Measurements from ENCODE around the gene ENPP5. TPM values are rescaled to one million over a fixed set of nuclear protein-coding genes. Genes with fewer than 3 reads are reported as not detected.
"Not testable (repeated sequence)": the region's sequence is repeated elsewhere in the genome, so short reads cannot be mapped to it uniquely, and the experiment has no call there.

Gene ENPP5
- total RNA-seq, 1 donor from 2014 or later = 23.7 TPM

GRCh38 chr6:46136831-46137230, 33.9 kb downstream of the ENPP5 start:
- TF ChIP-seq EZH2phosphoT487 (IDR thresholded peaks at IDR 0.05) (no peak), EZH2 (IDR thresholded peaks at IDR 0.05) (no peak), CTCF (IDR thresholded peaks at IDR 0.05) (no peak)
- H3K27ac Mint-ChIP-seq = no peak overlapping the region

GRCh38 chr6:46135176-46135575, 35.6 kb downstream of the ENPP5 start:
- no peaks in the 10 kb centered on the region for H3K27me3 Mint-ChIP-seq (ENCODE audit: insufficient read depth, low read depth)

More at GRCh38 chr6:46136831-46137230, 33.9 kb downstream of the ENPP5 start:
- Histone ChIP-seq H2AFZ (replicated peaks) (no peak overlapping the region), H3K27me3 (no peaks in the 10 kb centered on the region), H3F3A (ENCODE audit: low read depth) (no peaks in the 10 kb centered on the region), H3K4me3 (no peak overlapping the region), H4K20me1 (ENCODE audit: low read depth) (no peaks in the 10 kb centered on the region), H3K9ac (no peak overlapping the region), H3K9me3 (ENCODE audit: low read depth) (no peaks in the 10 kb centered on the region), H3K4me2 (no peak overlapping the region), H3K36me3 (no peaks in the 10 kb centered on the region), H3K79me2 (ENCODE audit: low read depth) (peaks cover 31% of the 10 kb centered on the region), H3K27ac (no peak overlapping the region), H3K4me1 (peaks cover 16% of the 10 kb centered on the region)
- Mint-ChIP-seq H3K27me3 (ENCODE audit: insufficient read depth, low read depth) (no peaks in the 10 kb centered on the region), H3K9me3 (no peaks in the 10 kb centered on the region), H3K36me3 (no peaks in the 10 kb centered on the region), H3K4me3 (no peak overlapping the region), H3K4me1 (peaks cover 3% of the 10 kb centered on the region)
- DNase-seq (ENCODE audit: low spot score) = no peak

GRCh38 chr6:46134216-46134615, 36.6 kb downstream of the ENPP5 start:
- no peak overlapping the region for H3K27ac Mint-ChIP-seq
- no peak for TF ChIP-seq EZH2phosphoT487 (IDR thresholded peaks at IDR 0.05)
- no peak for TF ChIP-seq CTCF (IDR thresholded peaks at IDR 0.05)
- no peak for TF ChIP-seq EZH2 (IDR thresholded peaks at IDR 0.05)

More at GRCh38 chr6:46135176-46135575, 35.6 kb downstream of the ENPP5 start:
- H3K9me3 ChIP-seq (ENCODE audit: low read depth) = no peaks in the 10 kb centered on the region
- no peak overlapping the region for H3K4me3 ChIP-seq
- Mint-ChIP-seq H3K27ac (no peak overlapping the region), H3K36me3 (no peaks in the 10 kb centered on the region), H3K9me3 (no peaks in the 10 kb centered on the region), H3K4me1 (peaks cover 6% of the 10 kb centered on the region), H3K4me3 (no peak overlapping the region)
- no peaks in the 10 kb centered on the region for H3K36me3 ChIP-seq
- no peaks in the 10 kb centered on the region for H3K27me3 ChIP-seq
- H3K27ac ChIP-seq = no peak overlapping the region
- no peak overlapping the region for H2AFZ ChIP-seq (replicated peaks)
- H3K79me2 ChIP-seq (ENCODE audit: low read depth) = peaks cover 38% of the 10 kb centered on the region
- TF ChIP-seq EZH2 (IDR thresholded peaks at IDR 0.05) (no peak), EZH2phosphoT487 (IDR thresholded peaks at IDR 0.05) (no peak), CTCF (IDR thresholded peaks at IDR 0.05) (no peak)
- H3K9ac ChIP-seq = no peak overlapping the region
- H4K20me1 ChIP-seq (ENCODE audit: low read depth) = no peaks in the 10 kb centered on the region
- no peaks in the 10 kb centered on the region for H3F3A ChIP-seq (ENCODE audit: low read depth)
- peaks cover 18% of the 10 kb centered on the region for H3K4me1 ChIP-seq
- no peak overlapping the region for H3K4me2 ChIP-seq
- DNase-seq (ENCODE audit: low spot score) = no peak

GRCh38 chr6:46131291-46131690, 39.5 kb downstream of the ENPP5 start:
- H3K4me1 ChIP-seq = peaks cover 26% of the 10 kb centered on the region
- not testable (repeated sequence) for H2AFZ ChIP-seq (replicated peaks); DNase-seq (ENCODE audit: low spot score); H3K9ac ChIP-seq; H4K20me1 ChIP-seq (ENCODE audit: low read depth); H3K4me3 Mint-ChIP-seq; H3F3A ChIP-seq (ENCODE audit: low read depth); H3K27me3 ChIP-seq; H3K27ac ChIP-seq; H3K36me3 Mint-ChIP-seq; H3K9me3 ChIP-seq (ENCODE audit: low read depth); H3K4me2 ChIP-seq; H3K27me3 Mint-ChIP-seq (ENCODE audit: insufficient read depth, low read depth); H3K4me3 ChIP-seq; H3K36me3 ChIP-seq; H3K27ac Mint-ChIP-seq; H3K9me3 Mint-ChIP-seq
- H3K79me2 ChIP-seq (ENCODE audit: low read depth) = peaks cover 27% of the 10 kb centered on the region
- H3K4me1 Mint-ChIP-seq = peaks cover 12% of the 10 kb centered on the region

More at GRCh38 chr6:46134216-46134615, 36.6 kb downstream of the ENPP5 start:
- Mint-ChIP-seq H3K4me1 (peaks cover 10% of the 10 kb centered on the region), H3K4me3 (no peak overlapping the region), H3K27me3 (ENCODE audit: insufficient read depth, low read depth) (no peaks in the 10 kb centered on the region), H3K9me3 (no peaks in the 10 kb centered on the region), H3K36me3 (no peaks in the 10 kb centered on the region)
- Histone ChIP-seq H2AFZ (replicated peaks) (no peak overlapping the region), H3K9ac (no peak overlapping the region), H3K36me3 (no peaks in the 10 kb centered on the region), H3K9me3 (ENCODE audit: low read depth) (no peaks in the 10 kb centered on the region), H3K27me3 (no peaks in the 10 kb centered on the region), H4K20me1 (ENCODE audit: low read depth) (no peaks in the 10 kb centered on the region), H3K4me2 (peak overlapping the region; percentile 20), H3F3A (ENCODE audit: low read depth) (no peaks in the 10 kb centered on the region), H3K27ac (no peak overlapping the region), H3K4me1 (peaks cover 18% of the 10 kb centered on the region), H3K4me3 (no peak overlapping the region), H3K79me2 (ENCODE audit: low read depth) (peaks cover 38% of the 10 kb centered on the region)
- DNase-seq (ENCODE audit: low spot score) = peak; percentile 78
